Neural cell (in vitro differentiated cells): ENCODE results near the gene PGBD2.

Experiments
- EZH2 ChIP-seq: fragments of 200-600, 300-800 bp; shearing (Covaris generic), sonication (generic); IDR thresholded peaks from 2 replicates; pipeline ENCODE4 v1.6.1; 2014; ENCODE audit warnings: antibody characterized with exemption, low read length, borderline replicate concordance, mild to moderate bottlenecking; ENCODE audit not compliant: insufficient read depth, poor library complexity, severe bottlenecking
- POLR2AphosphoS5 ChIP-seq: IDR thresholded peaks from 2 replicates; pipeline ENCODE4 v1.6.1; 2012
- RAD21 ChIP-seq: fragments of 450-650 bp; conservative IDR thresholded peaks from 2 replicates; pipeline ENCODE4 v1.6.1; 2014; ENCODE audit warnings: antibody characterized with exemption, mild to moderate bottlenecking, moderate library complexity
- SMC3 ChIP-seq: fragments of 450-650 bp; conservative IDR thresholded peaks from 2 replicates; pipeline ENCODE4 v1.6.1; 2014; ENCODE audit warnings: antibody characterized with exemption, mild to moderate bottlenecking, moderate library complexity; ENCODE audit not compliant: poor library complexity
- TAF1 ChIP-seq: IDR thresholded peaks from 2 replicates; pipeline ENCODE4 v1.6.1; 2012; ENCODE audit warnings: low read depth
- TF ChIP-seq, protein P1 (sequence below): fragments of 450-650 bp; IDR thresholded peaks from 2 replicates; pipeline ENCODE4 v1.5.1; 2014; ENCODE audit warnings: antibody characterized with exemption, mild to moderate bottlenecking, moderate library complexity; ENCODE audit not compliant: poor library complexity, severe bottlenecking

DNA sequence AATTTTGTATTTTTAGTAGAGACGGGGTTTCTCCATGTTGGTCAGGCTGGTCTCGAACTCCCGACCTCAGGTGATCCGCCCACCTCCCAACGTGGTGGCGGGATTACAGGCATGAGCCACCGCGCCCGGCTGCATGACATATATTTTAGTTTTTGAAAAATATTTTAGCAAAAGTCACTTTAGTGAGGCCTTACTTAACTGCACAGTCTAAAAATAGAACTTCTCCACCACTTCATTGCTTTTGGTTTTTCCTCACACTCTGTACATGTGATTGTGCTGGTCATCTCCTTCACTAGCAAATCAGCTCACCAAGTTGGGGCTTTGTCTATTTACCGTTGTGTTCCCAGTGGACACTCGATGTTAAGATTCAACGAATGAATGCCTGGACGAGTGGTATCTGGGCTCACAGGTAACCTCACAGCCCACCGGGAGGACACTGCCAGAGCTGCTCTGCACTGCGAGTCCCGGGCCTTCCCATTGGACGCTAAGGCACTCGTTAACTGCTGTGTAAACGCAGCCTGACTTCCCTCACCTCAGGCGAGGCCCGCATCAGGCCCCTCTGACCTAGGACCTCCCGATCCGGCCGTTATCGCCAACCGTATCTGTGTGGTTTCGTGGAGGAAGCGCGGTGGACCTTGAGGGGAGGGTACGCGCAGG lies 33.2 kb upstream of the PGBD2 start:
- TF ChIP-seq, protein P1, sequence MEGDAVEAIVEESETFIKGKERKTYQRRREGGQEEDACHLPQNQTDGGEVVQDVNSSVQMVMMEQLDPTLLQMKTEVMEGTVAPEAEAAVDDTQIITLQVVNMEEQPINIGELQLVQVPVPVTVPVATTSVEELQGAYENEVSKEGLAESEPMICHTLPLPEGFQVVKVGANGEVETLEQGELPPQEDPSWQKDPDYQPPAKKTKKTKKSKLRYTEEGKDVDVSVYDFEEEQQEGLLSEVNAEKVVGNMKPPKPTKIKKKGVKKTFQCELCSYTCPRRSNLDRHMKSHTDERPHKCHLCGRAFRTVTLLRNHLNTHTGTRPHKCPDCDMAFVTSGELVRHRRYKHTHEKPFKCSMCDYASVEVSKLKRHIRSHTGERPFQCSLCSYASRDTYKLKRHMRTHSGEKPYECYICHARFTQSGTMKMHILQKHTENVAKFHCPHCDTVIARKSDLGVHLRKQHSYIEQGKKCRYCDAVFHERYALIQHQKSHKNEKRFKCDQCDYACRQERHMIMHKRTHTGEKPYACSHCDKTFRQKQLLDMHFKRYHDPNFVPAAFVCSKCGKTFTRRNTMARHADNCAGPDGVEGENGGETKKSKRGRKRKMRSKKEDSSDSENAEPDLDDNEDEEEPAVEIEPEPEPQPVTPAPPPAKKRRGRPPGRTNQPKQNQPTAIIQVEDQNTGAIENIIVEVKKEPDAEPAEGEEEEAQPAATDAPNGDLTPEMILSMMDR = no peak
- TF ChIP-seq SMC3 = no peak
- TF ChIP-seq RAD21 = no peak
- peak; percentile 14 for TF ChIP-seq POLR2AphosphoS5
- no peak for TF ChIP-seq EZH2
- TF ChIP-seq TAF1 = no peak
